ENCODE results near the gene TMTC4. TPM values are rescaled to one million over a fixed set of nuclear protein-coding genes. Genes with fewer than 3 reads are reported as not detected.

Gene TMTC4
- total and polyA plus RNA-seq, 2 experiments from 2014 or later, result 15.0 to 32.6 TPM

DNA sequence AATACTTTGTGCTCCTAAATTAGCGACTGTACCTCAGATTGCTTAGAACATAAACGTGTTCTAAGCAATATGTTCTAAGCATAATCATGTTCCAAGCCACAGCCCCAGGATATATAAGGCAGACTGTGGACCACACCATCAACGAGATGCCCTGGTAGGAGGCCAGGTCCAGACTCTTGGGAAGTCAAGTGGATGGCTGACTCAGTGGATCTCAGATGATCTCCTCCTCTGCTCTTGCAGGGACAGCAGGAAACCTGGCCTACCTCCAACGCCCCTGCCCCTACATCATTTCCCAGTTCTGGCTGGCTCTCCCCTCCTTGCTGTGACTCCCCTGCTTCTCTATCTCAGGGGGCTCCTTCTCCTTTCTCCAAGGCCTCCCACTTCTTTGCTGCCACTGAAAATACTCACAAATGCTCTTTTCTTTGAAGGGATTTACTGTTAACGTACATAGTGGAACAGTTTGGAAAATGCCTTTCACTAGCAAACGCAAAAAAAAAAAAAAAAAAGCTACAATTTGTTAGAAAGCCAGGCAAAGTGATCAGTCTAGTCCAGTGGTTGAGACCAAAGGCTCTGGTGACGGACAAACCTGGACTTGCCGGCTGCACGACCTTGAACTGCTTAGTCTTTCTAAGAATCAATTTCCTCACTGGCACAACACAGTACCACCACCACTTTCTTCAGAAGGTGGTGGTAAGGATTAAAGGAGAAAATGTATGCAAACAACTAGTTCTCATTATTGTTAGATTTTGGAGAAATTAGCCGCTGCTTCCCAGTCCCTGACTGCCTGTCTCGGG, 3.0 kb downstream of the TMTC4 start:
- no peaks in the 10 kb centered on the region for H3K9me3 ChIP-seq (ENCODE audit: low read depth)
- no peak overlapping the region for H3K4me3 ChIP-seq
- no peak overlapping the region for H3K27ac ChIP-seq
- no peaks in the 10 kb centered on the region for H3K9me2 ChIP-seq (replicated peaks; ENCODE audit: insufficient read depth)
- peaks cover 5% of the 10 kb centered on the region for H3K27me3 ChIP-seq
- 94% methylated on average over 11 of the region's 11 CpGs for WGBS (ENCODE audit: low lambda C conversion rate, missing lambda C conversion rate)
- peaks cover 45% of the 10 kb centered on the region for H3K79me2 ChIP-seq
- no peak for DNase-seq (ENCODE audit: low spot score)
- peaks cover 4% of the 10 kb centered on the region for H4K20me1 ChIP-seq (ENCODE audit: insufficient read depth, poor library complexity, severe bottlenecking)
- no peak overlapping the region for H2AFZ ChIP-seq
- H3K4me1 ChIP-seq (ENCODE audit: insufficient read depth), result peaks cover 14% of the 10 kb centered on the region
- H3K36me3 ChIP-seq (replicated peaks; ENCODE audit: insufficient read depth, low read depth), result no peaks in the 10 kb centered on the region
- TF ChIP-seq CTCF (IDR thresholded peaks at IDR 0.05; ENCODE audit: poor library complexity), result no peak
- TF ChIP-seq EZH2phosphoT487 (IDR thresholded peaks at IDR 0.05; ENCODE audit: low read depth, severe bottlenecking, unreplicated experiment), result no peak
- no peak for TF ChIP-seq EZH2 (IDR thresholded peaks at IDR 0.05; ENCODE audit: borderline replicate concordance)
- H3K4me2 ChIP-seq, result no peak overlapping the region

GRCh38 chr13:100668408-100668807, 6.2 kb downstream of the TMTC4 start:
- Histone ChIP-seq H3K9me3 (ENCODE audit: low read depth) (no peaks in the 10 kb centered on the region), H3K9me2 (replicated peaks; ENCODE audit: insufficient read depth) (no peaks in the 10 kb centered on the region), H3K79me2 (peaks cover 45% of the 10 kb centered on the region), H2AFZ (no peak overlapping the region), H3K4me3 (no peak overlapping the region), H3K4me1 (ENCODE audit: insufficient read depth) (peaks cover 11% of the 10 kb centered on the region), H3K4me2 (no peak overlapping the region), H4K20me1 (ENCODE audit: insufficient read depth, poor library complexity, severe bottlenecking) (peaks cover 4% of the 10 kb centered on the region), H3K36me3 (replicated peaks; ENCODE audit: insufficient read depth, low read depth) (no peaks in the 10 kb centered on the region), H3K27ac (no peak overlapping the region), H3K27me3 (no peaks in the 10 kb centered on the region)
- WGBS (ENCODE audit: low lambda C conversion rate, missing lambda C conversion rate), result 86% methylated on average over 7 of the region's 7 CpGs
- no peak for DNase-seq (ENCODE audit: low spot score)
- TF ChIP-seq EZH2phosphoT487 (IDR thresholded peaks at IDR 0.05; ENCODE audit: low read depth, severe bottlenecking, unreplicated experiment) (no peak), EZH2 (IDR thresholded peaks at IDR 0.05; ENCODE audit: borderline replicate concordance) (no peak), CTCF (IDR thresholded peaks at IDR 0.05; ENCODE audit: poor library complexity) (no peak)

DNA sequence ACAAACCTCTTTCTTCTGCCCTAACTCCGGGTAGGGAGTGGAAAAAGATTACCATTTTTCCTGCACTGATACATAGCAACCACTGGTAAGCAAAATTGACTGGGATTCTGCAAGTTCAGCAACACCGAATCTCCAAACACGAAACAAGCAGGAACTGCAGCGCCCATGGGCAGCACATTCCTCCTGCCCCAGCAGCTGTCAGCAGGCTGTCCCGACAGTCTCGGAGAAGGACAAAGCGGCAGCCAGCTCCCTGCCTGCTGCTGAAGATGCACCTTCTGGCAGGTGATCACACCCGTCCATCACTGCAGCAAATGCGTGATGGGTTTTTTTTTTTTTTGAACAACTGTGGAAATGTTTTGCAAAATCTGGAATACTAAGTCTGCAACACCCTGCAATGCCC, 6.7 kb downstream of the TMTC4 start:
- H3K36me3 ChIP-seq (replicated peaks; ENCODE audit: insufficient read depth, low read depth), result no peaks in the 10 kb centered on the region
- peaks cover 41% of the 10 kb centered on the region for H3K79me2 ChIP-seq
- peaks cover 4% of the 10 kb centered on the region for H4K20me1 ChIP-seq (ENCODE audit: insufficient read depth, poor library complexity, severe bottlenecking)
- H3K9me2 ChIP-seq (replicated peaks; ENCODE audit: insufficient read depth), result no peaks in the 10 kb centered on the region
- H3K9me3 ChIP-seq (ENCODE audit: low read depth), result no peaks in the 10 kb centered on the region
- H2AFZ ChIP-seq, result no peak overlapping the region
- TF ChIP-seq CTCF (IDR thresholded peaks at IDR 0.05; ENCODE audit: poor library complexity), result no peak
- no peak for TF ChIP-seq EZH2phosphoT487 (IDR thresholded peaks at IDR 0.05; ENCODE audit: low read depth, severe bottlenecking, unreplicated experiment)
- TF ChIP-seq EZH2 (IDR thresholded peaks at IDR 0.05; ENCODE audit: borderline replicate concordance), result no peak
- no peaks in the 10 kb centered on the region for H3K27me3 ChIP-seq
- no peak overlapping the region for H3K27ac ChIP-seq
- H3K4me1 ChIP-seq (ENCODE audit: insufficient read depth), result peaks cover 6% of the 10 kb centered on the region
- DNase-seq (ENCODE audit: low spot score), result no peak
- WGBS (ENCODE audit: low lambda C conversion rate, missing lambda C conversion rate), result 92% methylated on average over 9 of the region's 9 CpGs
- H3K4me2 ChIP-seq, result no peak overlapping the region
- no peak overlapping the region for H3K4me3 ChIP-seq

Data from hepatocyte (in vitro differentiated cells).